ENCODE measurements around the gene PIP4P1. TPM values are rescaled to one million over a fixed set of nuclear protein-coding genes. Genes with fewer than 3 reads are reported as not detected.
"Not testable (repeated sequence)": the region's sequence is repeated elsewhere in the genome, so short reads cannot be mapped to it uniquely, and the experiment has no call there.

Gene PIP4P1
- total RNA-seq, 1 donor from 2014 or later: 17.2 TPM

DNA sequence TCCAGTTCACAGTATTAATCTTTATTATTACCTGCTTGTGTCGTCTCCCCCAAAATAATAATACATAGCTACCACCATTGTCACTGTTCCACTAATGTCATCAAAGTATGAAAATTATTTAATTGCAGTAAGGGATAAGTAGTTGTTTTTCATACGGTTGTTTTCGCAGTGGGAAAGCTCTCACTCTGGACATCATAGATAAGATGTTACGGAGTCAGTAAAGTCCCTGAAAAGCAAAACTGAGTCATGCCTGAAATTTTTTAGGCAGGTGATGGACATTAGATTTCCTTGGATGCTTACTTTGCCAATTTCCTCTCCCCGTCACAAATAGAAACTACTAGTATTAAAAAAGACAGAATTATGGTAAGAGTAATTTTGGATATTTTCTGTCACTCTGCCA is 21.1 kb upstream of the PIP4P1 start:
- intact Hi-C loops (cut with DNase I): no loop called here
- DNase-seq (ENCODE audit: missing footprints) (no peak), ATAC-seq (no peak)

DNA sequence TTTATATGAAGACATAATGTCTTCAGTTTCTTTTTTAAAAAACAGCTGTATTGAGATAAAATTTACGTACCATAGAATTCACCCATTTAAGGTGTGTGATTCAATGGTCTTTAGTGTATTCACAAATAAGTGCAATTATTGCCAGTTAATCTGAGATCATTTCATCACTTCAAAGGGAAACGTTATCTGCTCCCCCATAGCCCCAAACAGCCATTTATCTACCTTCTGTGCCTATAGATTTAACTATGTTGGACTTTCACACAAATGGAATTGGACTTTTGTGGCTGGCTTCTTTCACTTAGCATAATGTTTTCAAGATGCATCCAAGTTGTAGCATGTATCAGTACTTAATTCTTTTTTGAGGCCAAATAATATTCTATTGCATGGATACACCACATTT is 17.7 kb upstream of the PIP4P1 start:
- DNase-seq (ENCODE audit: missing footprints): no peak
- intact Hi-C loops (cut with DNase I): no loop called here

GRCh38 chr14:20477211-20477876 is 16.1 kb upstream of the PIP4P1 start:
- peak; percentile 69 for ATAC-seq
- no peak for DNase-seq (ENCODE audit: missing footprints)
- intact Hi-C loops (cut with DNase I): no loop called here

More for the DNA sequence above, 17.7 kb upstream of the PIP4P1 start:
- no peak for ATAC-seq

DNA sequence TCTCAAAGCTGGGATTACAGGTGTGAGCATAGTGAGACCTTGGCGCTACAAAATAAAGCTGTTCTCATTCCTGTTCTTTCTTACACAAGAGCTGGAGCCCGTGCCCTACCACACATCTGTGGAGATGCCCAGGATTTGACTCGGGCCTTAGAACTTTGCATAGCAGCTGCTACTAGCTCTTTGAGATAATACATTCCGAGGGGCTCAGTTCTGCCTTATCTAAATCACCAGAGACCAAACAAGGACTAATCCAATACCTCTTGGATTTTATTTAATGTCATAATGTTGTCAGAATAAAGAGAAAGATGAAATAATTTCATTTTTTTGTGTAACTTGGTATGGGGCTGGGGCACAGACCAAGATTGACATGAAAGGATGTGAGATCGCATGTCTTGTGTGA is 15.5 kb upstream of the PIP4P1 start:
- no peak for DNase-seq (ENCODE audit: missing footprints)
- ATAC-seq: no peak
- intact Hi-C loops (cut with DNase I): no loop called here

- DNase-seq (ENCODE audit: missing footprints) (no peak), ATAC-seq (no peak)
- intact Hi-C loops (cut with DNase I): no loop called here
These were observed 11.4 kb upstream of the PIP4P1 start for GRCh38 chr14:20472536-20473169.

GRCh38 chr14:20470603-20470901 is 9.3 kb upstream of the PIP4P1 start:
- intact Hi-C loops (cut with DNase I): no loop called here
- DNase-seq (ENCODE audit: missing footprints) (no peak), ATAC-seq (no peak)

- peak; percentile 56 for ATAC-seq
- DNase-seq (ENCODE audit: missing footprints): no peak
- intact Hi-C loops (cut with DNase I): no loop called here
These were observed 8.8 kb upstream of the PIP4P1 start for GRCh38 chr14:20469890-20470602.

- ATAC-seq: peak; percentile 96
These were observed 8.1 kb upstream of the PIP4P1 start, which contains the start of gene PNP for GRCh38 chr14:20469242-20469889. TSS of gene PNP (plus strand) at chr14:20469406. CDS start at chr14:20469525, 119 bp downstream.

GRCh38 chr14:20468764-20469241 is 7.6 kb upstream of the PIP4P1 start:
- intact Hi-C loops (cut with DNase I): no loop called here
- DNase-seq (ENCODE audit: missing footprints) (no peak), ATAC-seq (no peak)

More at GRCh38 chr14:20469242-20469889, 8.1 kb upstream of the PIP4P1 start, which contains the start of gene PNP:
- peak; percentile 93 for DNase-seq (ENCODE audit: missing footprints)
- intact Hi-C loops (cut with DNase I): no loop called here

DNA sequence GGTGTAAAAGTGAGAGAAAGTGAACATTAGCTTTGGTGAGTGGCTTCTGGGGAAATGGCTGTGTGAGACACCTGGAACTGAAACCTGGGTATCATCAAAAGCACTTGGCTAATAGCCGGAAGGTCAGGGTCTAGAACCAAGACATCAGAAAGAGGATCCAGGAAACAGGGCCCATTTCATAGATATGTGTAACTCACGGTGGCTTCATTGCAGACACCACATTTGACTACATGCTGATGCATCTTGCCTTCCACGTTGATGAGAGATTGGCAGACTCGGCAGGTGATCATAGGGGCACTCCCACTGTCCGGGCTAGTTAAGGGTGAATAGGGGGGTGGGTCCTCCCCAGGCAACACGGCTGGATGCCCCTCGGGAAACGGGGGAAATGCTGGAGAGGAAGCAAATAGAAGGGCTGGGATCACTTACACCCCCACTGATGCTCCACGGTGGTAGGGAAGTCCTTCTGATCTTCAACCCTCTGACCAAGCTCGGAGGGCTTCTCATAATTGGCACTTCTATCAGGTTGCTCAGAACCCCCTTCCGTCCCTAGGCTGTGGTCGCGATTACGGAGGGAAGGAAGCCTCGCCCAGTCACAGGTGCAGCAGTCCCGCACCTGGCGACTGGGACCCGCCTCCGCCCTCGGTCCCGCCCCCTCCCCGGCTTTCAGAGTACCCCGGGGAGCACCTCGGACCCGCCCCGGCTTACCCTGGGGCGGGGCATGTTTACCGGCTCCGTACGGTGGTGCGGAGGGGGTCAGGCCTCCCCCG is 593 bp downstream of the PIP4P1 start:
- intact Hi-C loops (cut with DNase I): loop anchor here (2.0 to 5.0 kb wide), 4 partner anchors 118 to 222 kb away; partner anchors contain the start of genes CCNB1IP1, PARP2 and RNASE4
- DNase-seq (ENCODE audit: missing footprints): no peak
- ATAC-seq: peak; percentile 0

DNA sequence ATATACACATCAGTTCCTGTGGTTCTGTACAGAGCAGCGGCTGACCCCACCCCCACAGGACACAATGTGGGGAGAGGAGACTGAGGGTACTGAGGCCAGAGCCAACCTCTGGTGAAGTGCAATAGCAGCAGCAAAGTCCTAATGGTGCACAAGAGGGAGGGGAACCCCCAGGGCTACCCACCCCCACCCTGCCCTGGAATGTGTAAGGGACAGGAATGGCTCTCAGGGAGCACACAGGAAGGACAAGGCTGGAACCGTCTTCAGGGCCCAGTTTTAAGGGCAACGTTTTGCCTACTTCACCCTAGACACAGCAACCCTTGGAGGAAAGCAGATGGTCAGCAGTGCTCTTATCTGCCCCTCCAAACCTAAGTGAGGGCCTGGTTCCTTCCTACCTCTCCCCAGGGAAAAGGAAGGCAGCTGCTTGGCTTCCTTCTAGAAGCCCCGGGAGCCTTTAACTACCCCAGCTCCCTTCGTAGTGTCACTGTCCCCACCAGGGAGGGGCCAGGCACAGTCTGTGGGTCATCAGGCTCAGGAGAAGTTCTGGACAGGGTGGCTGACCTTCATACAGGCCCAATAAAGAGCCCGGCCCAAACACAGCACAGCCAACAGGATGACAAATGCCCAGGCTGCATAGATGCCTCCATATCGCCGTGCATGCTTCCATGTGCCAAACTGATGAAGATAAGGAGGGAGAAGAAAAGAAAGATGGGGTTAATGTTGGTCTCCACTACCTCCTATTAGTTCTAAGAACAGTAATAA is 3.0 kb downstream of the PIP4P1 start:
- ATAC-seq (no peak), DNase-seq (ENCODE audit: missing footprints) (no peak)
- intact Hi-C loops (cut with DNase I): no loop called here

- intact Hi-C loops (cut with DNase I): no loop called here
- ATAC-seq: no peak
These were observed 4.3 kb downstream of the PIP4P1 start for GRCh38 chr14:20456971-20457370.

GRCh38 chr14:20455355-20456300 is 5.6 kb downstream of the PIP4P1 start:
- ATAC-seq (peak; percentile 45), DNase-seq (ENCODE audit: missing footprints) (no peak)
- intact Hi-C loops (cut with DNase I): no loop called here

More at GRCh38 chr14:20456971-20457370, 4.3 kb downstream of the PIP4P1 start:
- DNase-seq (ENCODE audit: missing footprints): no peak

GRCh38 chr14:20454516-20455354 is 6.5 kb downstream of the PIP4P1 start, which contains the start of the genes APEX1 and OSGEP:
TSS of gene APEX1 (plus strand) at chr14:20455226. CDS start at chr14:20455646, 420 bp downstream.
TSS of gene OSGEP (minus strand) at chr14:20454812. CDS start at chr14:20454683, 129 bp downstream.
- intact Hi-C loops (cut with DNase I): loop anchor here (1.0 kb wide), 1 partner anchor 41 kb away; the partner anchor contains the start of gene TEP1
- ATAC-seq (peak; percentile 97), DNase-seq (ENCODE audit: missing footprints) (peak; percentile 99)

- DNase-seq (ENCODE audit: missing footprints); ATAC-seq; intact Hi-C loops (cut with DNase I): not testable (repeated sequence)
These were observed 8.4 kb downstream of the PIP4P1 start for GRCh38 chr14:20452831-20453230.

DNA sequence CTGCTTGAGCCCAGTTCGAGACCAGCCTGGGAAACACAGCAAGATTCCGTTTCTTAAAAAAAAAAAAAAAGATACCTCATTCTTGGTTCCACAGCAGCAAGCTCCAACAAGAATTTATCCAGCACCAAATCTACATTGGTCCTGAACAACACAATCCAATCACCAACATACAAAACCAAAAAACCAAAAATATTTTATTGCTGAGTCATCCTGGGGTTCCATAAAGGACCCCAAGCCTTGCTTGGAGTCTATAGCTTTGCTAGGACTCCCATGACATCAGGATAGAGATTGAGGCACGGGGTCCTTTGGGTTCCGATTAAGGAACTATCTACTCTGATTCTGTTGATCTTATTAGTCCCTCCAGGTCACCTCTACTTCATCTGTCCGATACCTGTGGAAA is 14.3 kb downstream of the PIP4P1 start:
- DNase-seq (ENCODE audit: missing footprints) (no peak), ATAC-seq (no peak)
- intact Hi-C loops (cut with DNase I): no loop called here

All from Right ventricle myocardium inferior (tissue), 1 donor.